ENCODE data around the gene CCNB2.

CCNB2 gene

GRCh38 chr15:59169251-59169708, 64.3 kb downstream of the CCNB2 start:
- peak; percentile 53 for DNase-seq

DNA sequence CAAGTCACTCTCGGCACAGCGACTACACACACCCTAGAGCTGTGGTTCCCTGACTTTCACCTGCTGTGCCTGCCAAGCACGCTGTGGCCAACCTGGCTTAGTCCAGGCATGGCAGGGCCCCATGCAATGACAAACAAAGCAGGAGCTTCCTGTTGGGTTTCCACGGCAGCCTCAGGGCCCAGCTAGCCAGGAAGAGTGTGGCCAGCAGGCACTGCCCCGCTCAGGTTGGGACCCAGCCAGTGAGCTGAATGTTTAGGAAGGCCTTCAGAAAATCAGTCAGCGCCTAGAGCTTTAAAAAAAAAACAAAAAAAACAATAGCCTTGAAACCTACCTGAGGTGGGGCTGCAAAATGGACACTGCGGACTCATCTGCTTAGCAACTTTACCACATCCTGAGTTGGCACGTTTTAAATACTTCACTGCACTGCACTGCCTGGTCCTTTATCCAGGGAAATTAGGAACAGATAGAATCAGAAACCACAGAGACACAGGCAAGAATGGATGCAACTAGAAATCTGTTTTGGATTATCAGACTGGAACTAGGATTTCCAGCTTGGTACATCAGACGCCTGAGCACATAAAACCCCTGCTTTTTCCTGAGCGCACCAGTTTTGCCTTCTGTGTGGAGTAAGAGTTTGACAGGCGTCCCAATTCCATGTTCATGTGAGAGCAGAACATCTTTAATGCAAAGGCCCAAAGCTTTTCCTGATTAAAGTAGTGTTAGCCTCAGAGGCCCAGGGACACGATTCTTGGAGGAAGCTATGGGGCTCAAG, 65.5 kb downstream of the CCNB2 start:
- DNase-seq: no peak

DNA sequence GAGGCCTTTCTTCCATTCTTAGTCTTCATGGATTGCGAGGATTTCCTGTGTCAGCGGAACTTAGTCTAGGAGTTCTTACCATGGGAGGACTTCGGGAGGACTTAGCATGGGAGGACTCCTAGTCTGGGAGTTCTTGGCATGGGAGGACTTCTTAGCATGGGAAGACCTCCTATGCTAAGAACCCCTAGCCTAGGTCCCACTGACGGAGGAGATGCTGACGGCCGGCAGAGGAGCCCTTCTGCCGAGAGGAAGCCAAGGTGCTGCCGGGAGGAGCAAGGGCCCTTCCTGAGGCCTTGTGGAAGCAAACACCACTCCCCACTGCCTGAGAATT, 66.1 kb downstream of the CCNB2 start:
- DNase-seq: no peak

DNA sequence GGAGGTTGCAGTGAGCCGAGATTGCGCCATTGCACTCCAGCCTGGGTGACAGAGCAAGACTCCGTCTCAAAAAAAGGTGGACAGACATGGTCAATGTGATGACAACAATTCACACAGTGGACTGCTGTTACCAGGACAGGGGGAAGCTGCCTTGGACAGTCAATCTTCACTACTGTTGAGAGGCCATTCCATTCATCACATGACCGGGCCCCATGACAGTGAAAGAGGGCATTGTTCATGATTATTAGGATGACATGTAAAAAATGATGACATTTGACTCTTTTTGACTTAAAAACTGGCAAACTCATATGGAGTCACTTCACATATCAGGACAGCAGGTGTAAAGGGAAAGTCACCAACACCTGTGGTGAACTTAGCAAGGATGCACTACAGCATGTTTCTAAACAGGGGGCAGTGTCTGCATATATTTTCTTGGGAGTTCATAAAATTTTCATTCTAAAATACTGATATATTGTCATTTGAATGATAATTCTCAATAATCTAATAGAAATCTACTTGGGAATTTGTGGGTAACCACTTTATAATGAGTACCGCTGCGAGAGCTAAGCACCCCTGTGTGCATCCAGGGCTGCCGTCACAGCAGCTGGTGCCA, 67.4 kb downstream of the CCNB2 start:
- no peak for DNase-seq

GRCh38 chr15:59173194-59173593, 68.2 kb downstream of the CCNB2 start:
- no peak for DNase-seq

DNA sequence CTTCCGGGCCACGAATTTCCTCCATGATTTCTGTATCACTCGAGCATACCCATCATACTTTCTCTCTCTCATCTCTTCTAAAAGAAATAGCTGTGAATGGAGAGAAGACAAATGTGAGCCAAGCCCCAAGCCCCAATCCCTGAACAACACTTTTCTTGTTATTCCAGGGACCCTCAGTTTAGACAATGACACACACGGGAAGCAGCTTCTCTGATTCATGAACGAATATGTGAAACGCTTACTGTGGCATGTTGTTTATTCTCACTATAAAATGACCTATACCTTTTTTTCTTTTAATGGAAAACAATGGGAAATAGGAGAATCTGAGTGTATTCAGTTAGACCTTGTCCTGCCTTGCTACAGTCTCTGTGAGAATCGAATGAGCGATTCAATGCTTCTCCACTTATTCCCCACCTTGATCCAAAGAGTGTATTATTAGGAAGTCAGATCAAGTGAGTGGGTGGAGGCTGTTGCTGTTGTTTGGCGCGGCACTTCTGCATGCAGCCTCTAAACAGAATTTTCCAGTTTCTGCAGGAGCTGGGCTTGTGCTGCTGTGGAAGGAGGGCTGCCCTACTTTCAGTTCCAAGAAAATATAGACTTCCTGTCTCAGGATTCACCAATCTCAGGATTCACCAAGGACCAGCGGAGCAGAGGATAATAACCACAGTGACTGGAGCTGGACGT, 69.3 kb downstream of the CCNB2 start:
- no peak for DNase-seq
